Neural crest cell (in vitro differentiated cells): ENCODE data around the gene DISC1. TPM values are rescaled to one million over a fixed set of nuclear protein-coding genes. Genes with fewer than 3 reads are reported as not detected.

ENCODE experiments used
- DNase-seq: peaks from one replicate; pipeline ENCODE4 v3.0.0; 2021; ENCODE audit warnings: low read depth, mixed read lengths, low spot score
- H3K27ac Mint-ChIP-seq: one replicate; pipeline ENCODE4 v1.8.0; 2021; ENCODE audit warnings: mild to moderate bottlenecking, mixed read lengths; ENCODE audit not compliant: unreplicated experiment
- H3K27me3 Mint-ChIP-seq: 2 replicates; pipeline ENCODE4 v1.8.0; 2021; ENCODE audit warnings: low read depth, mild to moderate bottlenecking, mixed read lengths
- H3K36me3 Mint-ChIP-seq: 2 replicates; pipeline ENCODE4 v1.8.0; 2021; ENCODE audit warnings: low read depth, mild to moderate bottlenecking, mixed read lengths
- H3K4me1 Mint-ChIP-seq: 2 replicates; pipeline ENCODE4 v1.8.0; 2021; ENCODE audit warnings: mixed read lengths
- H3K4me3 Mint-ChIP-seq: one replicate; pipeline ENCODE4 v1.8.0; 2021; ENCODE audit warnings: mild to moderate bottlenecking, mixed read lengths
- H3K9me3 Mint-ChIP-seq: 2 replicates; pipeline ENCODE4 v1.8.0; 2021; ENCODE audit warnings: mixed read lengths
- total RNA-seq: library from RNA; stranded (reverse); gene quantifications from 2 replicates; pipeline ENCODE4 v1.2.1, GENCODE V29; 2021
- TF ChIP-seq, protein P1 (sequence below): fragments of 200-600 bp; sonication (generic); conservative IDR thresholded peaks from 2 replicates; pipeline ENCODE4 v1.5.0; 2021; ENCODE audit warnings: antibody characterized with exemption, mild to moderate bottlenecking

The DISC1 gene
- total RNA-seq, 1 donor from 2014 or later = 13.7 TPM

- no peak for DNase-seq
- H3K9me3 Mint-ChIP-seq = peaks cover 10% of the 10 kb centered on the region
- TF ChIP-seq, protein P1, sequence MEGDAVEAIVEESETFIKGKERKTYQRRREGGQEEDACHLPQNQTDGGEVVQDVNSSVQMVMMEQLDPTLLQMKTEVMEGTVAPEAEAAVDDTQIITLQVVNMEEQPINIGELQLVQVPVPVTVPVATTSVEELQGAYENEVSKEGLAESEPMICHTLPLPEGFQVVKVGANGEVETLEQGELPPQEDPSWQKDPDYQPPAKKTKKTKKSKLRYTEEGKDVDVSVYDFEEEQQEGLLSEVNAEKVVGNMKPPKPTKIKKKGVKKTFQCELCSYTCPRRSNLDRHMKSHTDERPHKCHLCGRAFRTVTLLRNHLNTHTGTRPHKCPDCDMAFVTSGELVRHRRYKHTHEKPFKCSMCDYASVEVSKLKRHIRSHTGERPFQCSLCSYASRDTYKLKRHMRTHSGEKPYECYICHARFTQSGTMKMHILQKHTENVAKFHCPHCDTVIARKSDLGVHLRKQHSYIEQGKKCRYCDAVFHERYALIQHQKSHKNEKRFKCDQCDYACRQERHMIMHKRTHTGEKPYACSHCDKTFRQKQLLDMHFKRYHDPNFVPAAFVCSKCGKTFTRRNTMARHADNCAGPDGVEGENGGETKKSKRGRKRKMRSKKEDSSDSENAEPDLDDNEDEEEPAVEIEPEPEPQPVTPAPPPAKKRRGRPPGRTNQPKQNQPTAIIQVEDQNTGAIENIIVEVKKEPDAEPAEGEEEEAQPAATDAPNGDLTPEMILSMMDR = no peak
- H3K36me3 Mint-ChIP-seq = peaks cover 18% of the 10 kb centered on the region
- no peak overlapping the region for H3K27ac Mint-ChIP-seq
- no peak overlapping the region for H3K4me3 Mint-ChIP-seq
- H3K27me3 Mint-ChIP-seq = no peaks in the 10 kb centered on the region
- peaks cover 17% of the 10 kb centered on the region for H3K4me1 Mint-ChIP-seq
Measured at GRCh38 chr1:231872461-231872910, 245.9 kb downstream of the DISC1 start.

GRCh38 chr1:231878737-231879136 is 252.1 kb downstream of the DISC1 start:
- H3K36me3 Mint-ChIP-seq = peaks cover 10% of the 10 kb centered on the region
- DNase-seq = no peak
- H3K9me3 Mint-ChIP-seq = peaks cover 5% of the 10 kb centered on the region
- H3K4me1 Mint-ChIP-seq = no peaks in the 10 kb centered on the region
- no peaks in the 10 kb centered on the region for H3K27me3 Mint-ChIP-seq
- H3K27ac Mint-ChIP-seq = no peak overlapping the region
- no peak overlapping the region for H3K4me3 Mint-ChIP-seq
- TF ChIP-seq, protein P1 = no peak

DNA sequence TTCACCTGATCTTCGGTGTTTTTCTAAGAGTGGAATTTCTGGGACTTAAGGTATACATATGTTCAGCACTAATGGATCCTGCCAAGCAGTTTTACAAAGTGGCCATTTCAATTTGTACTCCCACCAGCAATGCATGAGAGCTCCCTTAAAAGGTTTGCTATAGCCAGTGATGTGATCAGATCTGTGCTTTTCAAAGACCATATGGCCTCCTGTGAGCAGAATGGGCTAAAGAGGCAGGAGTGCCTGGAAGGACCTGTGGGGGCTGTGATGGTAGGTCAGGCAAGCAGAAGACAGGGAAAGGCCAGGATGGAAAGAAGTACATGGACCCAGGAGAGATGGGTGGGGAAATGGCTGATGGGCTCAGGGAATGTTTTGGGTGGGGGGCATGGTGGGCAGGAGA is 252.7 kb downstream of the DISC1 start:
- TF ChIP-seq, protein P1 = no peak
- DNase-seq = no peak

DNA sequence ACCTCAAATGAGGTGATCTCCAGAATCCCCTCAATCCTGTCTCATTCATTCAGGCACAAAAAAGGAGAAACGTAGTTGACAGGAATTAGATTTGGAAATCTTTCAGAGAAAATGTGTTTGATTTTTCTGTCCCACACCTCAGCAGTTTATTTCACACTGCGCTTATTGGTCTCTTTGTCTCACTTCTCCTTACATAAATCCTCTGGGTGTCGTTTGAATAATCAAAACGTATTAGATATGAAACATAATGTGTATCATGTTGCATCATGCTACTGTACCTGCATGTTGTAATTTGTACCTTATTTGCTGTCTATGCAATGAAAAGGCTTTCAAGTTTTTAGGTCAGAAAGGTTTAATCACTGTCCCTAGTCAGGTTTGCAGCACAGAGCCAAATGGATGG is 255.7 kb downstream of the DISC1 start:
- Mint-ChIP-seq H3K4me1 (peaks cover 4% of the 10 kb centered on the region), H3K9me3 (no peaks in the 10 kb centered on the region), H3K4me3 (no peak overlapping the region), H3K27ac (no peak overlapping the region), H3K36me3 (no peaks in the 10 kb centered on the region), H3K27me3 (no peaks in the 10 kb centered on the region)
- no peak for DNase-seq
- TF ChIP-seq, protein P1 = no peak

More for the DNA sequence above, 252.7 kb downstream of the DISC1 start:
- Mint-ChIP-seq H3K36me3 (peaks cover 10% of the 10 kb centered on the region), H3K4me3 (no peak overlapping the region), H3K9me3 (peaks cover 5% of the 10 kb centered on the region), H3K4me1 (no peaks in the 10 kb centered on the region), H3K27me3 (no peaks in the 10 kb centered on the region), H3K27ac (no peak overlapping the region)

- H3K4me3 Mint-ChIP-seq = no peak overlapping the region
- no peaks in the 10 kb centered on the region for H3K27me3 Mint-ChIP-seq
- H3K4me1 Mint-ChIP-seq = peaks cover 4% of the 10 kb centered on the region
- DNase-seq = no peak
- no peaks in the 10 kb centered on the region for H3K9me3 Mint-ChIP-seq
- no peak overlapping the region for H3K27ac Mint-ChIP-seq
- TF ChIP-seq, protein P1 = no peak
- H3K36me3 Mint-ChIP-seq = no peaks in the 10 kb centered on the region
Measured at GRCh38 chr1:231882790-231883189, 256.2 kb downstream of the DISC1 start.

GRCh38 chr1:231883382-231883781 is 256.8 kb downstream of the DISC1 start:
- H3K9me3 Mint-ChIP-seq = peaks cover 2% of the 10 kb centered on the region
- peaks cover 4% of the 10 kb centered on the region for H3K4me1 Mint-ChIP-seq
- no peak for DNase-seq
- H3K27me3 Mint-ChIP-seq = no peaks in the 10 kb centered on the region
- H3K36me3 Mint-ChIP-seq = no peaks in the 10 kb centered on the region
- H3K4me3 Mint-ChIP-seq = no peak overlapping the region
- no peak overlapping the region for H3K27ac Mint-ChIP-seq
- TF ChIP-seq, protein P1 = no peak
